SU-DHL-6 (cell line): Measurements from ENCODE around the gene MAP7D2.
A peak's percentile ranks its signal among the peaks of the same experiment; 100 is the strongest.
"Not testable (repeated sequence)": the region's sequence is repeated elsewhere in the genome, so short reads cannot be mapped to it uniquely, and the experiment has no call there.

Experiments
- H2AFZ ChIP-seq: fragments of 200-600 bp; sonication (generic); 2 replicates; pipeline ENCODE4 v1.6.1; 2014; ENCODE audit warnings: low read depth, mild to moderate bottlenecking, moderate library complexity, mixed read lengths, antibody characterized with exemption, low read length; ENCODE audit not compliant: severe bottlenecking
- H3F3A ChIP-seq: fragments of 200-600 bp; shearing (Covaris generic); 2 replicates; pipeline ENCODE4 v1.6.0; 2016; ENCODE audit warnings: antibody characterized with exemption, mild to moderate bottlenecking; ENCODE audit not compliant: insufficient read depth
- H3K27ac ChIP-seq: fragments of 200-600 bp; sonication (generic); 2 replicates; pipeline ENCODE4 v1.5.1; 2016; ENCODE audit warnings: low read depth, mild to moderate bottlenecking, low read length, moderate library complexity, mixed read lengths
- H3K27me3 ChIP-seq: fragments of 200-600 bp; sonication (generic), shearing (Covaris generic); 2 replicates; pipeline ENCODE4 v1.6.0; 2014; ENCODE audit warnings: mild to moderate bottlenecking, low read length
- H3K36me3 ChIP-seq: fragments of 200-600 bp; sonication (generic); 2 replicates; pipeline ENCODE4 v1.6.1; 2014; ENCODE audit warnings: mild to moderate bottlenecking, low read length, mixed read lengths
- H3K4me2 ChIP-seq: fragments of 300-600, 200-600 bp; shearing (Covaris generic), sonication (generic); 2 replicates; pipeline ENCODE4 v1.6.0; 2014; ENCODE audit warnings: low read length, low read depth, mild to moderate bottlenecking; ENCODE audit not compliant: poor library complexity, severe bottlenecking
- H3K4me3 ChIP-seq: fragments of 200-600 bp; sonication (generic); 2 replicates; pipeline ENCODE4 v1.5.1; 2014; ENCODE audit warnings: antibody characterized with exemption, low read length, mild to moderate bottlenecking, mixed read lengths; ENCODE audit not compliant: insufficient read depth, poor library complexity, severe bottlenecking
- H3K79me2 ChIP-seq: fragments of 200-600 bp; sonication (generic); 2 replicates; pipeline ENCODE4 v1.6.1; 2014; ENCODE audit warnings: mild to moderate bottlenecking, low read length, moderate library complexity; ENCODE audit not compliant: insufficient read depth
- H3K9ac ChIP-seq: fragments of 200-600 bp; sonication (generic); 2 replicates; pipeline ENCODE4 v1.7.0; 2014; ENCODE audit warnings: mild to moderate bottlenecking, low read length
- H3K9me2 ChIP-seq: fragments of 200-600 bp; sonication (generic); replicated peaks from 2 replicates; pipeline ENCODE4 v1.6.1; 2014; ENCODE audit warnings: low read length; ENCODE audit not compliant: insufficient read depth
- H3K9me3 ChIP-seq: fragments of 200-600 bp; sonication (generic); 2 replicates; pipeline ENCODE4 v1.6.1; 2014; ENCODE audit warnings: low read length, mixed read lengths; ENCODE audit not compliant: insufficient read depth
- H4K20me1 ChIP-seq: fragments of 200-600 bp; sonication (generic); 2 replicates; pipeline ENCODE4 v1.6.1; 2014; ENCODE audit warnings: low read depth, mild to moderate bottlenecking, antibody characterized with exemption, low read length, moderate library complexity, mixed read lengths
- CTCF ChIP-seq: fragments of 200-600 bp; sonication (generic); IDR thresholded peaks from one replicate; pipeline ENCODE4 v1.5.1; 2017; ENCODE audit warnings: antibody characterized with exemption, mild to moderate bottlenecking, low read length, moderate library complexity; ENCODE audit not compliant: insufficient read depth, poor library complexity, severe bottlenecking
- EZH2phosphoT487 ChIP-seq: fragments of 200-600 bp; sonication (generic), shearing (Covaris generic); conservative IDR thresholded peaks from 2 replicates; pipeline ENCODE4 v1.6.1; 2018; ENCODE audit warnings: mild to moderate bottlenecking, antibody characterized with exemption, low read length, moderate library complexity, mixed read lengths

Gene MAP7D2

GRCh38 chrX:20128670-20129069 is 12.0 kb upstream of the MAP7D2 start:
- Histone ChIP-seq H3K9ac (no peak overlapping the region), H2AFZ (no peak overlapping the region), H3K27ac (no peak overlapping the region), H4K20me1 (no peaks in the 10 kb centered on the region), H3K9me3 (no peaks in the 10 kb centered on the region), H3K9me2 (no peaks in the 10 kb centered on the region), H3F3A (peaks cover 18% of the 10 kb centered on the region), H3K79me2 (no peaks in the 10 kb centered on the region), H3K4me2 (no peak overlapping the region), H3K4me3 (no peak overlapping the region), H3K27me3 (no peaks in the 10 kb centered on the region), H3K36me3 (peaks cover 5% of the 10 kb centered on the region; the same call in 1 of the 2 replicates)
- TF ChIP-seq EZH2phosphoT487 = no peak
- no peak for TF ChIP-seq CTCF

- not testable (repeated sequence) for H3K27ac ChIP-seq, H3K27me3 ChIP-seq, H4K20me1 ChIP-seq, H3K36me3 ChIP-seq, H3K4me3 ChIP-seq, H3K79me2 ChIP-seq, H3K9me3 ChIP-seq, H3K4me2 ChIP-seq, H3K9me2 ChIP-seq, H2AFZ ChIP-seq, H3K9ac ChIP-seq
- peak; percentile 14 for TF ChIP-seq CTCF
- peaks cover 13% of the 10 kb centered on the region for H3F3A ChIP-seq
Measured at GRCh38 chrX:20127440-20127839, 10.7 kb upstream of the MAP7D2 start.

GRCh38 chrX:20126833-20127232 is 10.1 kb upstream of the MAP7D2 start:
- not testable (repeated sequence) for H3K4me3 ChIP-seq, H4K20me1 ChIP-seq, H3K79me2 ChIP-seq, H3K9me3 ChIP-seq, H3K36me3 ChIP-seq, H3K9me2 ChIP-seq, H2AFZ ChIP-seq, H3K27ac ChIP-seq, H3K9ac ChIP-seq, H3K27me3 ChIP-seq
- Histone ChIP-seq H3K4me2 (peak overlapping the region; percentile 33), H3F3A (peaks cover 12% of the 10 kb centered on the region)

- Histone ChIP-seq H3F3A (peaks cover 12% of the 10 kb centered on the region), H3K36me3 (peaks cover 3% of the 10 kb centered on the region; the same call in 1 of the 2 replicates), H3K79me2 (no peaks in the 10 kb centered on the region), H4K20me1 (no peaks in the 10 kb centered on the region), H3K9me2 (no peaks in the 10 kb centered on the region), H3K9ac (no peak overlapping the region), H3K27ac (no peak overlapping the region), H2AFZ (no peak overlapping the region), H3K4me3 (no peak overlapping the region), H3K9me3 (no peaks in the 10 kb centered on the region), H3K27me3 (no peaks in the 10 kb centered on the region), H3K4me2 (no peak overlapping the region)
- no peak for TF ChIP-seq CTCF
- no peak for TF ChIP-seq EZH2phosphoT487
Measured at GRCh38 chrX:20124964-20125363, 8.3 kb upstream of the MAP7D2 start.
